Cardiac septum (tissue), 1 donor: ENCODE results near the gene NAA16. TPM values are rescaled to one million over a fixed set of nuclear protein-coding genes. Genes with fewer than 3 reads are reported as not detected.
"Not testable (repeated sequence)": the region's sequence is repeated elsewhere in the genome, so short reads cannot be mapped to it uniquely, and the experiment has no call there.

ENCODE experiments used
- DNase-seq: peaks from one replicate; pipeline ENCODE4 v3.0.0-alpha.2; 2020; ENCODE audit warnings: low spot score
- intact Hi-C: fragments of 100-400 bp; cut with DNase I; formaldehyde crosslinking; loops from one replicate; pipeline ENCODE4 v1.14.0; 2022
- total RNA-seq: library from RNA; stranded (reverse); fragmentation: NEBNext Ultra II Directional; extraction: Animal tissue kit (Norgen Biotek cat#: 25700); gene quantifications from one replicate; pipeline ENCODE4 v1.2.1, GENCODE V29; 2021
- donor health status: DM: no; HTN: no; CAD: no.

The NAA16 gene
- total RNA-seq, 1 donor from 2014 or later: 10.2 TPM

GRCh38 chr13:41345165-41345913 is 34.3 kb downstream of the NAA16 start:
- intact Hi-C loops: no loop called here
- DNase-seq: no peak

DNA sequence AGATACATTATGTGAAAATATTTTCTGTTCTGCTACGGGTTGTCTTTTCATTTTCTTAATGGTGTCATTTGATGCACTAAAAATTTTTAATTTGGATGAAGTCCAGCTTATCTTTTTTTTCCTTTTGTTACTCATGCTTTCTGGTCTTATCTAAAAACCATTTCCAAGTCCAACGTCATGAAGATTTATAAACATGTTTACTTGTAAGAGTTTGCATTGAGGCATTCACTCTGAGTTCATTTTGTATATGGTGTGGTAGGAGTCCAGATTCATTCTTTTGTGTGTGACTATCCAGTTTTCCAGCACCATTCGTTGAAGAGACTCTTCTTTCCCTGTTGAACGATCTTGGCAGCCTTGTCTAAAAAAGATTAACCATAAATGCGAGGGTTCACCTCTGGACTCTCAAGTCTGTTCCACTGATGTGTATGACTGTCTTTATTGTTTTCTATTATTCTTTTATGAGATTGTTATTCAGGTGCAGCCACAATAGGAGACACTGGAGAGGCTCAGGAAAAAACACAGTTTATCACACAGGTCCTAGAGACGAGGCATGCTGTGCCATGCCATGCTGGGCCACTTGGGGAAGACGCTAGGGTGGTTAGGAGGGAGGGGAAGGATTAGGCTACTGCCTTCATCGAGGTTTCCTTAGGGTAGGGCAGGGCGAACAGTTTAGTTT is 35.0 kb downstream of the NAA16 start:
- no peak for DNase-seq
- intact Hi-C loops: no loop called here

DNA sequence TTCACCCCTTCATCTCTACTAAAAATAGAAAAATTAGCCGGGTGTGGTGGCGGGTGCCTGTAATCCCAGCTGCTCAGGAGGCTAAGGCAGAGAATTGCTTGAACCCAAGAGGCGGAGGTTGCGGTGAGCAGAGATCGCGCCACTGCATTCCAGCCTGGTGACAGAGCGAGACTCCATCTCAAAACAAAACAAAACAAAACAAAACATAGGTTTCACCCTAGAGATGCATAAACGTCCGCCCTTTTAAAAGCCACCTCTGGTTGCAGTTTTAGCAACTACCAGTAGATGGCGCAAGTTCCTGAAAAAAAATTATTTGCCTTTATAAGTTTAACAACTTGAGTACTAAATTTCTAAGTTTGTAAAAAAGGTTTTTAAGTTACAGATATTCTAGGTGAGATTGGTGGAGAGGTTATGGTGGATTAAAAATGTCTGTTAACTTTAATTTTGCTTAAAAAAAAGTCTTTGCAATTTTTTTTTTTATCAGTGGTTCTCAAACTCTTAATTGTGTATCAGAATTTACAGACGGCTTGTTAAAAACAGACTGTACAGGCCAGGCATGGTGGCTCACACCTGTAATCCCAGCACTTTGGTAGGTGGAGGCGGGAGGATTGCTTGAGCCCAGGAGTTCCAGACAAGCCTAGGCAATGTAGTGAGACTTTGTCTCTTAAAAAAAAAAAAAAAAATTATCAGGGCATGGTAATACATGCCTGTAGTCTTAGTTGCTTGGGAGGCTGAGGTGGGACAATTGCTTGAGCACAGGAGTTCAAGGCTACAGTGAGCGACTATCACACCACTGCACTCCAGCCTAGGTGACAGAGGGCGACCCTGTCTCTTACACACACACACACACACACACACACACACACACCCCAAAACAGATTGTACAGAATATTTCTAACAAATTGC is 42.1 kb downstream of the NAA16 start:
- intact Hi-C loops: loop anchor here (5.0 kb wide), 2 partner anchors 104 to 299 kb away; partner anchors contain the start of gene RGCC
- no peak for DNase-seq

- DNase-seq: no peak
- intact Hi-C loops: loop anchor here (5.0 kb wide), 2 partner anchors 103 to 298 kb away; partner anchors contain the start of gene RGCC
Measured at GRCh38 chr13:41354416-41354815, 43.3 kb downstream of the NAA16 start.

DNA sequence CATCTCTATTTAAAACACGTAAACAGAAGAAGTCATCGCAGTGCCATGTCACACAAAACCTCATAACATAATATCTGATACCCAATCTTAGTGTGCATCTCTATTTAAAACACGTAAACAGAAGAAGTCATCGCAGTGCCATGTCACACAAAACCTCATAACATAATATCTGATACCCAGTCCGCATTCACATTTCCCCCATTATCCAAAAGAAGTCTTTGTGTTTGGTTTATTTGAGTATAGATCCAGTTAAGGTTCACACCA is 45.2 kb downstream of the NAA16 start:
- DNase-seq, intact Hi-C loops: not testable (repeated sequence)

DNA sequence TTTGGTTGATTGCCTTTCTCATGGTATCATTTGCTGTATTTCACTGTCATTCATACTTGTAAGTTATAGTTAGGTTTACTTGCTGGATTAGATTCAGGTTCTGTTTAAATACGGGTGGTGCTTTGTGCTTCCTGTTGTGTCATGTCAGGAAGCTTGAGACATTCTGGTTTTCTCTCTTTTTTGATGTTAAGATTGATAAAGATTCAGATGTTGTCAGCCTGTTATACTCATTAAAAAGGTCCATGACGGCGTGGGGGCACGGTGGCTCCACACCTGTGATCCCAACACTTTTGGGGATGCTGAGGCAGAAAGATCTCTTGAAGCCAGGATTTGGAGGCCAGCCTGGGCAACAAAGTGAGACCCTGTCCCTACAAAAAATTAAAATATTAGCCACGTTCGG is 45.7 kb downstream of the NAA16 start:
- intact Hi-C loops: no loop called here
- no peak for DNase-seq

- no peak for DNase-seq
- intact Hi-C loops: no loop called here
Measured at GRCh38 chr13:41361491-41361890, 50.4 kb downstream of the NAA16 start.

- no peak for DNase-seq
- intact Hi-C loops: no loop called here
Measured at GRCh38 chr13:41364043-41364442, 53.0 kb downstream of the NAA16 start.

GRCh38 chr13:41365631-41366030 is 54.6 kb downstream of the NAA16 start:
- intact Hi-C loops: no loop called here
- no peak for DNase-seq

GRCh38 chr13:41370736-41371135 is 59.7 kb downstream of the NAA16 start:
- intact Hi-C loops: no loop called here
- no peak for DNase-seq

DNA sequence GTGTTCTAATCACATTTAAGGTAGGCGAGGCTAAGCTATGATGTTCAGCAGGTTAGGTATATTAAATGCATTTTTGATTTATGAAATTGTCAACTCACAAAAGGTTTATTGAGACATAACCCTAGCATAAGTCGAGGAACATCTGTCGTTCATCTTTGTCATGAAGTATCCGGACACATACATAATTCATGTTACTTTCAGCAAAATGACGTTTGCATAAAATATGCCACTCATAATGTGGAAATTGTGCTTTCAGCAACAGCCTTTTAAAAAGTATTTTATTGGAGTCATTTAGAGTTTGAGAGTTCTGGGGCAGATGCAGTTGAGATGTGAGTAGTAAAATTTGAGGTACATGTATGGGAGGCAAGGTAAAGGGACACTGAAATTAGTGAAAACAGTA is 66.4 kb downstream of the NAA16 start:
- DNase-seq: no peak
- intact Hi-C loops: no loop called here

- intact Hi-C loops: no loop called here
- DNase-seq: no peak
Measured at GRCh38 chr13:41382431-41382830, 71.4 kb downstream of the NAA16 start.

DNA sequence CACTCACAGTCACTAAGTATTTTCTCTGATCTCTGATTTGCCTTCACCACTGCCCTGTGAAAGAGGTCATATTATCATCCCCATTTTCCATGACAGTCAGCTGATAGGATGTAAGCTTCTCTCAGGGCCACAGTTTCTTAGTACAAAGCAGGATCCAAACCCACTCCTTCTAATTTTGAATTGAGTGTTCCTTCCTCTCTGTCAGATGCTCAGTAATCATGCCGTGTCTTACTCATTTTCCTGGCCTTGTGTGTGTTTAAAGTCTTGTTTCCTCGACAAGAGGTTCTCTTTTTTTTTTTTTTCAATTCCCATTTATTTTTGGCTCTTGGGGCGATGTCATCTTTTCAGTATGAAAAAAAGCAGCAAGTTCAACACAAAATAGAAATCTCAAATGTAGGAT is 72.3 kb downstream of the NAA16 start:
- no peak for DNase-seq
- intact Hi-C loops: no loop called here

DNA sequence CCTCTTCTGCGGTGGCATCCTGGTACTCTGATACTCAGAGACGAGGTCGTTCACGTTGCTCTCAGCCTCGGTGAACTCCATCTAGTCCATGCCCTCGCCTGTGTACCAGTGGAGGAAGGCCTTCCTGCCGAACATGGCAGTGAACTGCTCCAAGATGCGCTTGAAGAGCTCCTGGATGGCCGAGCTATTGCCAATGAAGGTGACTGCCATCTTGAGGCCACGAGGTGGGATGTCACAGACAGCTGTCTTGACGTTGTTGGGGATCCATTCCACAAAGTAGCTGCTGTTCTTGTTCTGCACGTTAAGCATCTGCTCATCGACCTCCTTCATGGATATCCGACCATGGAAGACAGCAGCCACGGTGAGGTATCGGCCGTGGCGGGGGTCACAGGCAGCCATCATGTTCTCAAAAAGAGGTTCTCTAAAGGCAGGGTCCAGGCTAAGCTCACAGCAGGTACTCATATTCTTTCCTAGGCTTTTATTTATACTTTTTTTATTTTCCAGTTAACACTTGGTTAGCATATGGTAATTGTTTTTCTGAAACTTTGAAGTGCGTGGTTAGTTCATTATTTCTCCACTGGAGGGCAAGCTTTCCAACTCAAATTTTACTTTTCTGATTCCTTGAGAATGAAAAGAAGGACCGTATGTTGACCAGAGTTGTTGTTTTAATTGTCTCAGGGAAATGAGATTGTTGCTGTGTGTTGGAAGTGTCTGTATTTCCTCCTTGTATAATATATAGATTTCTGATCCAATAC is 73.9 kb downstream of the NAA16 start:
- no peak for DNase-seq
- intact Hi-C loops: no loop called here

GRCh38 chr13:41386211-41386610 is 75.1 kb downstream of the NAA16 start:
- DNase-seq: no peak
- intact Hi-C loops: no loop called here

GRCh38 chr13:41387576-41387975 is 76.5 kb downstream of the NAA16 start:
- no peak for DNase-seq
- intact Hi-C loops: no loop called here

- no peak for DNase-seq
- intact Hi-C loops: no loop called here
Measured at GRCh38 chr13:41388143-41388881, 77.2 kb downstream of the NAA16 start.

- DNase-seq: no peak
- intact Hi-C loops: no loop called here
Measured at GRCh38 chr13:41389580-41389979, 78.5 kb downstream of the NAA16 start.

DNA sequence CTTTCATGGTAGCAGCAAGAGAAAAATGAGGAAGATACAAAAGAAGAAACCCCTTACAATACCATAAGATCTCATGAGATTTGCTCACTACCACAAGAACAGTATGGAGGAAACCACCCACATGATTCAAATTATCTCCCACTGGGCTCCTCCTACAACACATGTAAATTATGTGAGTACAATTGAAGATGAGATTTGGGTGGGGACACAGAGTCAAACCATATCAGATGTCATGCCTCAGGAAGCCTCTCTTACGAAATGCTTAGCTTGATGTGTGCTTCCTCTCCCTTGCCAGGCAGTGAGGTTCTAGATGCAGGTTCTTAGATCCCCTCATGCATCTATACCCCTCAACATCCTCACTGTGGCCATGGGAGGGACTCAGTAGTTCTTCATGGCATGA is 83.1 kb downstream of the NAA16 start:
- intact Hi-C loops: no loop called here
- no peak for DNase-seq
